Cardiac fibroblast (primary cell): ENCODE measurements around the gene ATP1B1.
A peak's percentile ranks its signal among the peaks of the same experiment; 100 is the strongest.

Experiments used
- DNase-seq, 2 donors: peaks; one replicate each; pipeline versions ENCODE4 v3.0.0 to v3.0.0-alpha.2; 2010; ENCODE audit warnings: low read depth in 2 of 2
- H3K4me3 ChIP-seq, 2 donors: replicated peaks in 1 of 2; 1 replicate in 1 of 2; 2 replicates in 1 of 2; pipeline ENCODE4 v1.5.1; 2011; ENCODE audit warnings: low read depth in 2 of 2, low read length in 2 of 2, mild to moderate bottlenecking in 2 of 2, moderate library complexity in 1 of 2
- CTCF ChIP-seq: IDR thresholded peaks from one replicate; pipeline ENCODE4 v1.5.1; 2011; ENCODE audit warnings: low read depth, mild to moderate bottlenecking, low read length, inconsistent platforms

Gene ATP1B1

DNA sequence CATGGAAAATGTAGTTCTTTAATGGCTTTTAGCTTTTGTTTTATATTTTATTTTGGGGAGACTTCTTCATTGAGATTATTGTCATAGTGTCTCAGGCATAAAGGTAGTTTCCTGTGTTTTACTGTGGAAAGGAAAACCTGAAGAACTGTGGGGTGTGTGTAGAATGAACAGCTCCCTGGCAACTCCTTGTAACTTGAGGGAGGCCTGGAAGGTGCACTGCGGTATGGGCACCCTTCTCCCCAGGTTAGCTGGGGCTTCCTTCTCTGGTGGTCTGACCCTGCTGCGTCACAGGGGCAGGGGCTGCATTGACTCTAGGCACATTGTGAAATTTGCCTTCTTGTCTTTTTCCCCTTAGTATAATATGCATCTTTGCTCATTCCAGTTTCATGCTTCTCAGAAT lies 1.7 kb downstream of the ATP1B1 start:
- no peak for TF ChIP-seq CTCF
- H3K4me3 ChIP-seq, result peak overlapping the region; percentile 69 to 81
- DNase-seq, result no peak

DNA sequence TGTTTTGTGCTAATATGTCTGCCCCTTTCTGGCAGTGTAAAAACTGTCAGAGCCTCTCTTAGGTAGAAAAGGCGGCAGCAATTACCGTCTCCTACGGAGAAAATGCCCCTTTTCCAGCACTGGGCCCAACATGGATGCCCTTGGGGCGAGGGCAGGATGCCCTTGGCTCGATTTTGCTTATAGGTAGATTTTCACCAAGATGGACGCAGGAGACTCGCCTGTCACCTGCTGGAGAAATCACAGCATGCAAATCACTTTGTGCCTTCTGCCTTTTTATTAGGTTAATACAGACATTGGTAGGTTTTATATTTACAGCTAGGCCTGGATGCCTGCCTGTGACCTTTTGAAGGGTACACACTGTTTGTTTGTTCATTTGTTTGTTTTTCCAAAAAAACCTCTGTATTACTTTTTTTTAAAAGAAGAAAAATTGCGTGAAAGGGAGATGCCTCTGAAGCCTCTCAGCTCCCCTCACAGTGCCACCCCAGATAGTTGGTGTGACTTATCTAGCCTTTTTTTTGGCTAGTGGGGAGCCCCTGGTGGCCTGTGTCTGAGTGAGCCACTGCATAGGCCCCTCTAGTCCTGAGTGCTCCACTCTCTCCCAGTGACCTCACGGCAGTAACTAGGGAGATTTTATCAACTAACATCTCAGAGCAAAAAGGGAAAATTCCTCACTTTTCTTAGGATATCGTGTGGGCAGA lies 2.5 kb downstream of the ATP1B1 start:
- peak in 1 of 2 donors; percentile 43 for DNase-seq
- peak overlapping the region in 1 of 2 donors; percentile 81 for H3K4me3 ChIP-seq
- TF ChIP-seq CTCF, result peak; percentile 19

- H3K4me3 ChIP-seq, result peak overlapping the region in 1 of 2 donors; percentile 26
- TF ChIP-seq CTCF, result no peak
- peak; percentile 86 to 93 for DNase-seq
These were observed 3.2 kb downstream of the ATP1B1 start for GRCh38 chr1:169109561-169110134.

- no peak for TF ChIP-seq CTCF
- DNase-seq, result no peak
These were observed 3.7 kb downstream of the ATP1B1 start for GRCh38 chr1:169110236-169110635.

GRCh38 chr1:169110689-169111447 lies 4.4 kb downstream of the ATP1B1 start:
- no peak for TF ChIP-seq CTCF
- DNase-seq, result peak; percentile 56 to 78
- H3K4me3 ChIP-seq, result no peak overlapping the region

More at GRCh38 chr1:169110236-169110635, 3.7 kb downstream of the ATP1B1 start:
- peak overlapping the region in 1 of 2 donors; percentile 22 for H3K4me3 ChIP-seq

DNA sequence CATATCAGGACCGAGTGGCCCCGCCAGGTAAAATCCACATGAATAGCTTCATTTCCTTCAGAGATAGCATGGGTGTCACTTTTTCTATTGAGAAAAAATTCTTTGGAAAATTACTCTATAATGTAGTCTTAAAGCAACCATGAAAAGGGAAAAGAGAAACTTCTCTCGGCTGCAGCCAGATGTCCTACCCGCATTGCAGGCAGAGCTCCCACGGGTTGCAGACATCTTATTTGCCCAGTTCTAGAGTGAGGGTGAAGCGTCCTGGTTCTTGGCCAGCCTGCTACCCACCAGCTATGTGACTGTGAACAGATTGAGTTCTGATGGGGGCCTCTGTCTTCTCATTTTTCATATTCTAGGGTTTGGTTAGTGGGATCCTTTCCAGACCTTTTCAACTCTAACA lies 5.0 kb downstream of the ATP1B1 start:
- no peak for DNase-seq
- TF ChIP-seq CTCF, result no peak
- H3K4me3 ChIP-seq, result no peak overlapping the region
